B cell (primary cell): Measurements from ENCODE around the gene TTC8. TPM values are rescaled to one million over a fixed set of nuclear protein-coding genes. Genes with fewer than 3 reads are reported as not detected.

Source experiments
- ATAC-seq: fragments of 200-7000 bp; cut with Tn5 transposase; one replicate; pipeline ENCODE4 v1.10.0; 2021; ENCODE audit warnings: low read depth, mild to moderate bottlenecking, moderate number of reproducible peaks, moderate library complexity
- CTCF ChIA-PET: fragments of 350-600 bp; sonication (Branson Sonifier 250); formaldehyde crosslinking; loops from one replicate; lab custom pipeline; 2021; ENCODE audit warnings: antibody characterized with exemption, inconsistent platforms; lab: Charles Lee
- POLR2A ChIA-PET: fragments of 350-600 bp; sonication (Branson Sonifier 250); formaldehyde crosslinking; loops from one replicate; lab custom pipeline; 2021; ENCODE audit warnings: antibody characterized with exemption; lab: Charles Lee
- DNase-seq: peaks from one replicate; pipeline ENCODE4 v3.0.0; 2013
- H2AFZ ChIP-seq: 2 replicates; pipeline ENCODE4 v1.6.1; 2012; ENCODE audit warnings: mild to moderate bottlenecking, low read depth, low read length; ENCODE audit not compliant: insufficient read depth, poor library complexity, severe bottlenecking
- H3K27ac ChIP-seq, 2 donors: 1 replicate in 1 of 2; 2 replicates in 1 of 2; pipeline ENCODE4 v1.5.1; 2012 to 2013; ENCODE audit warnings: low read length in 2 of 2, mild to moderate bottlenecking in 2 of 2, moderate library complexity in 1 of 2
- H3K27me3 ChIP-seq, 4 experiments: fragments of 200-600 bp in 1 of 4; sonication (generic) in 1 of 4; replicated peaks in 1 of 4; 1 replicate in 2 of 4; 2 replicates in 2 of 4; pipeline versions ENCODE4 v1.6.1 to v1.7.0; 2013 to 2016; ENCODE audit warnings: low read length in 3 of 4, mild to moderate bottlenecking in 2 of 4, mixed read lengths in 1 of 4, moderate library complexity in 1 of 4; ENCODE audit not compliant: insufficient read depth in 4 of 4, control insufficient read depth in 3 of 4; ENCODE audit errors: control extremely low read depth in 1 of 4
- H3K36me3 ChIP-seq, 2 experiments: replicated peaks in 1 of 2; 1 replicate in 1 of 2; 2 replicates in 1 of 2; pipeline versions ENCODE4 v1.6.1 to v1.7.1; 2013; ENCODE audit warnings: low read length in 1 of 2; ENCODE audit not compliant: insufficient read depth in 2 of 2, control insufficient read depth in 1 of 2; ENCODE audit errors: control extremely low read depth in 1 of 2, extremely low read depth in 1 of 2
- H3K4me1 ChIP-seq, 2 donors: fragments of 200-600 bp in 1 of 2; sonication (generic) in 1 of 2; 1 replicate in 1 of 2; 2 replicates in 1 of 2; pipeline versions ENCODE4 v1.5.1 to v1.6.1; 2013 to 2017; ENCODE audit warnings: low read length in 2 of 2; ENCODE audit not compliant: control insufficient read depth in 2 of 2, insufficient read depth in 2 of 2
- H3K4me2 ChIP-seq: replicated peaks from 2 replicates; pipeline ENCODE3; 2012; ENCODE audit warnings: mild to moderate bottlenecking, low read depth, low read length; ENCODE audit not compliant: poor library complexity, severe bottlenecking
- H3K4me3 ChIP-seq, 5 experiments: fragments of 200-600 bp in 1 of 5; sonication (generic) in 1 of 5; 1 replicate in 3 of 5; 2 replicates in 2 of 5; pipeline versions ENCODE4 v1.5.1 to v1.7.0; 2011 to 2016; ENCODE audit warnings: low read length in 4 of 5, mild to moderate bottlenecking in 4 of 5, low read depth in 2 of 5, control low read depth in 1 of 5, moderate library complexity in 1 of 5; ENCODE audit not compliant: insufficient read depth in 1 of 5; ENCODE audit errors: control extremely low read depth in 1 of 5, extremely low read depth in 1 of 5
- H3K79me2 ChIP-seq: fragments of 200-600 bp; sonication (generic); one replicate; pipeline ENCODE4 v1.6.0; 2016; ENCODE audit warnings: low read length; ENCODE audit not compliant: control insufficient read depth, insufficient read depth
- H3K9ac ChIP-seq: fragments of 200-600 bp; sonication (generic); 2 replicates; pipeline ENCODE4 v1.6.1; 2017; ENCODE audit warnings: mild to moderate bottlenecking, low read length, moderate library complexity
- H3K9me3 ChIP-seq, 3 donors: one replicate each; pipeline versions ENCODE4 v1.6.1 to v1.7.1; 2013; ENCODE audit warnings: low read length in 2 of 3; ENCODE audit not compliant: control insufficient read depth in 2 of 3, insufficient read depth in 1 of 3; ENCODE audit errors: control extremely low read depth in 1 of 3
- H4K20me1 ChIP-seq: 2 replicates; pipeline ENCODE4 v1.6.0; 2012; ENCODE audit warnings: mild to moderate bottlenecking, low read length; ENCODE audit not compliant: insufficient read depth, control insufficient read depth, poor library complexity, severe bottlenecking
- H3K27ac Mint-ChIP-seq: one replicate; pipeline ENCODE4 v1.8.0; 2021; ENCODE audit warnings: mixed read lengths
- H3K27me3 Mint-ChIP-seq: one replicate; pipeline ENCODE4 v1.8.0; 2021; ENCODE audit warnings: mixed read lengths
- H3K4me1 Mint-ChIP-seq: one replicate; pipeline ENCODE4 v1.8.0; 2021; ENCODE audit warnings: mixed read lengths
- H3K4me3 Mint-ChIP-seq: one replicate; pipeline ENCODE4 v1.8.0; 2021; ENCODE audit warnings: mixed read lengths
- H3K9me3 Mint-ChIP-seq: one replicate; pipeline ENCODE4 v1.8.0; 2022; ENCODE audit warnings: mixed read lengths; ENCODE audit not compliant: insufficient read depth
- CTCF ChIP-seq: fragments of 200-600 bp; IDR thresholded peaks from one replicate; pipeline ENCODE4 v1.8.0; 2022; ENCODE audit warnings: antibody characterized with exemption, mild to moderate bottlenecking
- EZH2 ChIP-seq: IDR thresholded peaks from 2 replicates; pipeline ENCODE4 v1.6.1; 2012; ENCODE audit warnings: borderline replicate concordance, low read depth, mild to moderate bottlenecking, moderate library complexity, low read length; ENCODE audit not compliant: insufficient read depth, poor library complexity, severe bottlenecking
- intact Hi-C: fragments of 100-400 bp; cut with micrococcal nuclease; formaldehyde crosslinking; loops from one replicate; pipeline ENCODE4 v1.10.0; 2022
- polyA plus RNA-seq: library from polyadenylated mRNA; depleted of rRNA; stranded (reverse); fragments of >200 nt; gene quantifications from 2 replicates; pipeline ENCODE4 v1.2.3, GENCODE V29; 2012
- total RNA-seq, 2 donors: library from RNA; stranded (reverse); fragments of 120-200 nt in 1 of 2; gene quantifications; 1 replicate in 1 of 2; 2 replicates in 1 of 2; pipeline versions ENCODE4 v1.2.3 to v1.2.4, GENCODE V29; 2013 to 2022

The TTC8 gene
- total and polyA plus RNA-seq, 2 donors (not counting 1 experiment from before 2014, with no cell fraction given), result 2.7 to 7.2 TPM

- Histone ChIP-seq H3K27me3 (no peaks in the 10 kb centered on the region), H3K79me2 (no peaks in the 10 kb centered on the region), H3K4me2 (no peak overlapping the region), H3K4me1 (no peaks in the 10 kb centered on the region), H2AFZ (no peak overlapping the region), H3K4me3 (no peak overlapping the region), H3K27ac (no peak overlapping the region), H3K9me3 (no peaks in the 10 kb centered on the region), H3K9ac (no peak overlapping the region), H3K36me3 (no peaks in the 10 kb centered on the region), H4K20me1 (no peaks in the 10 kb centered on the region)
- ATAC-seq (no peak), DNase-seq (no peak)
- Mint-ChIP-seq H3K4me3 (no peak overlapping the region), H3K27me3 (peaks cover 8% of the 10 kb centered on the region), H3K27ac (no peak overlapping the region), H3K9me3 (no peaks in the 10 kb centered on the region), H3K4me1 (no peaks in the 10 kb centered on the region)
- TF ChIP-seq CTCF (no peak), EZH2 (no peak)
- POLR2A ChIA-PET, result no interaction called here
- intact Hi-C loops, result no loop called here
- CTCF ChIA-PET, result no interaction called here
Measured at GRCh38 chr14:88834883-88835431, 10.5 kb downstream of the TTC8 start.

- H3K27me3 ChIP-seq, result no peaks in the 10 kb centered on the region
- no peak overlapping the region for H3K4me3 ChIP-seq
- no peak overlapping the region for H3K4me2 ChIP-seq
- TF ChIP-seq EZH2, result no peak
- no peak for TF ChIP-seq CTCF
- intact Hi-C loops, result no loop called here
- no peaks in the 10 kb centered on the region for H3K4me1 ChIP-seq
- no peak for ATAC-seq
- H3K9me3 Mint-ChIP-seq, result no peaks in the 10 kb centered on the region
- no peak overlapping the region for H3K4me3 Mint-ChIP-seq
- no peak overlapping the region for H2AFZ ChIP-seq
- peaks cover 8% of the 10 kb centered on the region for H3K27me3 Mint-ChIP-seq
- H3K27ac ChIP-seq, result no peak overlapping the region
- no peak for DNase-seq
- POLR2A ChIA-PET, result no interaction called here
- no peak overlapping the region for H3K9ac ChIP-seq
- no peaks in the 10 kb centered on the region for H3K9me3 ChIP-seq
- no peaks in the 10 kb centered on the region for H3K79me2 ChIP-seq
- no peaks in the 10 kb centered on the region for H3K4me1 Mint-ChIP-seq
- CTCF ChIA-PET, result no interaction called here
- no peaks in the 10 kb centered on the region for H4K20me1 ChIP-seq
- H3K36me3 ChIP-seq, result no peaks in the 10 kb centered on the region
- H3K27ac Mint-ChIP-seq, result no peak overlapping the region
Measured at GRCh38 chr14:88835661-88836060, 11.2 kb downstream of the TTC8 start.
